ENCODE data around the gene KYAT1. TPM values are rescaled to one million over a fixed set of nuclear protein-coding genes. Genes with fewer than 3 reads are reported as not detected.
"Not testable (repeated sequence)": the region's sequence is repeated elsewhere in the genome, so short reads cannot be mapped to it uniquely, and the experiment has no call there.

KYAT1 gene
- total and polyA plus RNA-seq, 9 donors: 4.2 to 8.8 (median 5.4) TPM

- H3K36me3 ChIP-seq (ENCODE audit: control insufficient read depth, insufficient read depth, low read length); DNase-seq; H3K4me3 ChIP-seq (ENCODE audit: low read length); H3K9me3 ChIP-seq (replicated peaks; ENCODE audit: control insufficient read depth, low read depth, low read length); H3K27me3 ChIP-seq (ENCODE audit: control insufficient read depth, insufficient read depth, low read length); H3K27ac ChIP-seq (ENCODE audit: low read length): not testable (repeated sequence)
- 98% methylated on average over 4 of the region's 7 CpGs for WGBS (ENCODE audit: insufficient coverage)
- peaks cover 14% of the 10 kb centered on the region for H3K4me1 ChIP-seq (ENCODE audit: control insufficient read depth, insufficient read depth, low read length)
Observed at GRCh38 chr9:128843171-128843570, 38.6 kb downstream of the KYAT1 start.

- H3K4me1 ChIP-seq (ENCODE audit: control insufficient read depth, insufficient read depth, low read length): peaks cover 16% of the 10 kb centered on the region
- H3K4me3 ChIP-seq (ENCODE audit: low read length): no peak overlapping the region
- peaks cover 8% of the 10 kb centered on the region for H3K36me3 ChIP-seq (ENCODE audit: control insufficient read depth, insufficient read depth, low read length)
- no peaks in the 10 kb centered on the region for H3K27me3 ChIP-seq (ENCODE audit: control insufficient read depth, insufficient read depth, low read length)
- H3K9me3 ChIP-seq (replicated peaks; ENCODE audit: control insufficient read depth, low read depth, low read length): no peaks in the 10 kb centered on the region
- 90% methylated on average over 10 of the region's 12 CpGs for WGBS (ENCODE audit: insufficient coverage)
- H3K27ac ChIP-seq (ENCODE audit: low read length): no peak overlapping the region
- no peak for DNase-seq
Observed at GRCh38 chr9:128841694-128842492, 39.9 kb downstream of the KYAT1 start.

GRCh38 chr9:128840524-128840923, 41.2 kb downstream of the KYAT1 start:
- H3K4me3 ChIP-seq (ENCODE audit: low read length): no peak overlapping the region
- no peaks in the 10 kb centered on the region for H3K27me3 ChIP-seq (ENCODE audit: control insufficient read depth, insufficient read depth, low read length)
- no peak overlapping the region for H3K27ac ChIP-seq (ENCODE audit: low read length)
- H3K4me1 ChIP-seq (ENCODE audit: control insufficient read depth, insufficient read depth, low read length): peaks cover 9% of the 10 kb centered on the region
- no peak for DNase-seq
- H3K9me3 ChIP-seq (replicated peaks; ENCODE audit: control insufficient read depth, low read depth, low read length): no peaks in the 10 kb centered on the region
- peaks cover 8% of the 10 kb centered on the region for H3K36me3 ChIP-seq (ENCODE audit: control insufficient read depth, insufficient read depth, low read length)
- WGBS (ENCODE audit: insufficient coverage): no CpG with 5 or more reads among the region's 1 CpG

- WGBS (ENCODE audit: insufficient coverage): 49% methylated on average over 2 of the region's 3 CpGs
- Histone ChIP-seq H3K9me3 (replicated peaks; ENCODE audit: control insufficient read depth, low read depth, low read length) (no peaks in the 10 kb centered on the region), H3K27me3 (ENCODE audit: control insufficient read depth, insufficient read depth, low read length) (no peaks in the 10 kb centered on the region), H3K4me3 (ENCODE audit: low read length) (no peak overlapping the region), H3K27ac (ENCODE audit: low read length) (no peak overlapping the region), H3K36me3 (ENCODE audit: control insufficient read depth, insufficient read depth, low read length) (peaks cover 20% of the 10 kb centered on the region), H3K4me1 (ENCODE audit: control insufficient read depth, insufficient read depth, low read length) (peaks cover 3% of the 10 kb centered on the region)
- no peak for DNase-seq
Observed at GRCh38 chr9:128838338-128838737, 43.4 kb downstream of the KYAT1 start.

- Histone ChIP-seq H3K4me3 (ENCODE audit: low read length) (no peak overlapping the region), H3K9me3 (replicated peaks; ENCODE audit: control insufficient read depth, low read depth, low read length) (no peaks in the 10 kb centered on the region), H3K27ac (ENCODE audit: low read length) (no peak overlapping the region), H3K4me1 (ENCODE audit: control insufficient read depth, insufficient read depth, low read length) (peaks cover 3% of the 10 kb centered on the region), H3K27me3 (ENCODE audit: control insufficient read depth, insufficient read depth, low read length) (no peaks in the 10 kb centered on the region), H3K36me3 (ENCODE audit: control insufficient read depth, insufficient read depth, low read length) (peaks cover 17% of the 10 kb centered on the region)
- WGBS (ENCODE audit: insufficient coverage): 76% methylated on average over 7 of the region's 14 CpGs
- DNase-seq: no peak
Observed at GRCh38 chr9:128836509-128837145, 45.1 kb downstream of the KYAT1 start.

- peaks cover 17% of the 10 kb centered on the region for H3K36me3 ChIP-seq (ENCODE audit: control insufficient read depth, insufficient read depth, low read length)
Observed at GRCh38 chr9:128835246-128836210, 46.2 kb downstream of the KYAT1 start.

GRCh38 chr9:128833696-128834095, 48.1 kb downstream of the KYAT1 start:
- Histone ChIP-seq H3K27me3 (ENCODE audit: control insufficient read depth, insufficient read depth, low read length) (no peaks in the 10 kb centered on the region), H3K36me3 (ENCODE audit: control insufficient read depth, insufficient read depth, low read length) (peaks cover 17% of the 10 kb centered on the region), H3K9me3 (replicated peaks; ENCODE audit: control insufficient read depth, low read depth, low read length) (no peaks in the 10 kb centered on the region), H3K4me3 (ENCODE audit: low read length) (no peak overlapping the region), H3K4me1 (ENCODE audit: control insufficient read depth, insufficient read depth, low read length) (peaks cover 16% of the 10 kb centered on the region), H3K27ac (ENCODE audit: low read length) (no peak overlapping the region)
- DNase-seq: no peak
- WGBS (ENCODE audit: insufficient coverage): 96% methylated on average over 8 of the region's 10 CpGs

More at GRCh38 chr9:128835246-128836210, 46.2 kb downstream of the KYAT1 start:
- Histone ChIP-seq H3K4me1 (ENCODE audit: control insufficient read depth, insufficient read depth, low read length) (peaks cover 3% of the 10 kb centered on the region), H3K9me3 (replicated peaks; ENCODE audit: control insufficient read depth, low read depth, low read length) (no peaks in the 10 kb centered on the region), H3K27ac (ENCODE audit: low read length) (no peak overlapping the region), H3K27me3 (ENCODE audit: control insufficient read depth, insufficient read depth, low read length) (no peaks in the 10 kb centered on the region), H3K4me3 (ENCODE audit: low read length) (no peak overlapping the region)
- DNase-seq: no peak
- 83% methylated on average over 16 of the region's 28 CpGs for WGBS (ENCODE audit: insufficient coverage)

- Histone ChIP-seq H3K36me3 (ENCODE audit: control insufficient read depth, insufficient read depth, low read length) (peaks cover 37% of the 10 kb centered on the region), H3K27ac (ENCODE audit: low read length) (peak within 1 kb of the TSS; percentile 17), H3K4me3 (ENCODE audit: low read length) (peak within 1 kb of the TSS; percentile 92), H3K9me3 (replicated peaks; ENCODE audit: control insufficient read depth, low read depth, low read length) (no peaks in the 10 kb centered on the region), H3K27me3 (ENCODE audit: control insufficient read depth, insufficient read depth, low read length) (no peaks in the 10 kb centered on the region), H3K4me1 (ENCODE audit: control insufficient read depth, insufficient read depth, low read length) (peaks cover 17% of the 10 kb centered on the region)
- DNase-seq: peak; percentile 97
- WGBS (ENCODE audit: insufficient coverage): under 1% methylated on average over 49 of the region's 56 CpGs
Observed at GRCh38 chr9:128829477-128830251, 52.1 kb downstream of the KYAT1 start, which contains the start of gene SPOUT1. Gene SPOUT1, minus strand, starts transcription at chr9:128829794. Its CDS starts 14 bp downstream, at chr9:128829780.

GRCh38 chr9:128828719-128829452, 52.9 kb downstream of the KYAT1 start:
- no peaks in the 10 kb centered on the region for H3K9me3 ChIP-seq (replicated peaks; ENCODE audit: control insufficient read depth, low read depth, low read length)
- H3K36me3 ChIP-seq (ENCODE audit: control insufficient read depth, insufficient read depth, low read length): peaks cover 45% of the 10 kb centered on the region
- no peaks in the 10 kb centered on the region for H3K27me3 ChIP-seq (ENCODE audit: control insufficient read depth, insufficient read depth, low read length)
- peak overlapping the region; percentile 92 for H3K4me3 ChIP-seq (ENCODE audit: low read length)
- H3K27ac ChIP-seq (ENCODE audit: low read length): peak overlapping the region; percentile 17
- H3K4me1 ChIP-seq (ENCODE audit: control insufficient read depth, insufficient read depth, low read length): peaks cover 17% of the 10 kb centered on the region
- WGBS (ENCODE audit: insufficient coverage): 33% methylated on average over 15 of the region's 18 CpGs
- no peak for DNase-seq
